Stimulated activated naive CD4-positive, alpha-beta T cell (primary cell): Measurements from ENCODE around the gene PCYT1A.

Experiments
- DNase-seq, 6 experiments: peaks; one replicate each; lab custom pipeline; 2025; lab: John Stamatoyannopoulos, UW

PCYT1A gene

GRCh38 chr3:196236223-196236622 lies 51.3 kb downstream of the PCYT1A start:
- DNase-seq: no peak

GRCh38 chr3:196235452-196236122 lies 51.9 kb downstream of the PCYT1A start:
- no peak for DNase-seq

- DNase-seq: no peak
Observed at GRCh38 chr3:196232882-196233251, 54.7 kb downstream of the PCYT1A start.

- DNase-seq: no peak
Observed at GRCh38 chr3:196232154-196232881, 55.2 kb downstream of the PCYT1A start.

- no peak for DNase-seq
Observed at GRCh38 chr3:196227629-196228493, 59.7 kb downstream of the PCYT1A start.

GRCh38 chr3:196227121-196227561 lies 60.4 kb downstream of the PCYT1A start:
- DNase-seq: no peak

- DNase-seq: no peak
Observed at GRCh38 chr3:196225763-196226364, 61.7 kb downstream of the PCYT1A start.

- DNase-seq: no peak
Observed at GRCh38 chr3:196225086-196225485, 62.4 kb downstream of the PCYT1A start.

- DNase-seq: no peak
Observed at GRCh38 chr3:196222876-196223595, 64.5 kb downstream of the PCYT1A start.

- DNase-seq: no peak
Observed at GRCh38 chr3:196220991-196221390, 66.5 kb downstream of the PCYT1A start.

GRCh38 chr3:196220587-196220986 lies 66.9 kb downstream of the PCYT1A start:
- DNase-seq: no peak

GRCh38 chr3:196219970-196220311 lies 67.6 kb downstream of the PCYT1A start:
- DNase-seq: no peak

- peak; percentile 43 to 80 (median 58) for DNase-seq
Observed at GRCh38 chr3:196219194-196219969, 68.1 kb downstream of the PCYT1A start.

- no peak for DNase-seq
Observed at GRCh38 chr3:196218155-196218712, 69.3 kb downstream of the PCYT1A start.

GRCh38 chr3:196217307-196218154 lies 70.0 kb downstream of the PCYT1A start:
- DNase-seq: no peak

GRCh38 chr3:196216681-196217211 lies 70.8 kb downstream of the PCYT1A start:
- no peak for DNase-seq

GRCh38 chr3:196216089-196216564 lies 71.4 kb downstream of the PCYT1A start, which contains the start of gene SLC51A:
Gene SLC51A (plus strand): TSS chr3:196216534. CDS start chr3:196216713, 179 bp downstream.
- no peak for DNase-seq

GRCh38 chr3:196215493-196216020 lies 72.0 kb downstream of the PCYT1A start:
- DNase-seq: no peak
